Central memory CD8-positive, alpha-beta T cell (primary cell): Measurements from ENCODE around the gene KHDC1L.
"Not testable (repeated sequence)": the region's sequence is repeated elsewhere in the genome, so short reads cannot be mapped to it uniquely, and the experiment has no call there.

ENCODE experiments used
- ATAC-seq: fragments of 150-1000 bp; cut with Tn5 transposase; replicated peaks from 2 replicates; pipeline ENCODE4 v1.10.0; 2022; ENCODE audit warnings: mild to moderate bottlenecking, moderate FRiP score, moderate number of reproducible peaks; ENCODE audit not compliant: poor library complexity, severe bottlenecking; ENCODE audit errors: extremely low read depth
- DNase-seq, 2 donors: peaks; one replicate each; pipeline ENCODE4 v3.0.0; 2021; ENCODE audit warnings: low spot score in 2 of 2
- H3K27ac Mint-ChIP-seq: one replicate; pipeline ENCODE4 v1.8.0; 2022; ENCODE audit warnings: low read depth, mild to moderate bottlenecking, moderate library complexity, mixed read lengths
- H3K27me3 Mint-ChIP-seq: one replicate; pipeline ENCODE4 v1.8.0; 2022; ENCODE audit warnings: mixed read lengths
- H3K36me3 Mint-ChIP-seq: one replicate; pipeline ENCODE4 v1.8.0; 2022; ENCODE audit warnings: mild to moderate bottlenecking, moderate library complexity, mixed read lengths; ENCODE audit not compliant: insufficient read depth
- H3K4me1 Mint-ChIP-seq: one replicate; pipeline ENCODE4 v1.8.0; 2022; ENCODE audit warnings: mixed read lengths
- H3K4me3 Mint-ChIP-seq: one replicate; pipeline ENCODE4 v1.8.0; 2022; ENCODE audit warnings: mild to moderate bottlenecking, moderate library complexity, mixed read lengths
- H3K9me3 Mint-ChIP-seq: one replicate; pipeline ENCODE4 v1.8.0; 2022; ENCODE audit warnings: mixed read lengths

Gene KHDC1L

GRCh38 chr6:73225396-73225795 is at the start of gene KHDC1L:
Gene KHDC1L, minus strand, starts transcription at chr6:73225496. Its CDS starts 88 bp downstream, at chr6:73225408.
- Mint-ChIP-seq H3K27ac (no peak within 1 kb of the TSS), H3K4me3 (no peak within 1 kb of the TSS), H3K4me1 (no peaks in the 10 kb centered on the region), H3K36me3 (no peaks in the 10 kb centered on the region), H3K9me3 (no peaks in the 10 kb centered on the region), H3K27me3 (no peaks in the 10 kb centered on the region)
- no peak for DNase-seq
- ATAC-seq, result no peak

- H3K4me3 Mint-ChIP-seq, ATAC-seq, H3K27ac Mint-ChIP-seq, H3K27me3 Mint-ChIP-seq, H3K9me3 Mint-ChIP-seq, DNase-seq: not testable (repeated sequence)
- peaks cover 18% of the 10 kb centered on the region for H3K36me3 Mint-ChIP-seq
- H3K4me1 Mint-ChIP-seq, result peaks cover 23% of the 10 kb centered on the region
These were observed 44.0 kb upstream of the KHDC1L start for GRCh38 chr6:73269296-73269695.

GRCh38 chr6:73268896-73269295 is 43.6 kb upstream of the KHDC1L start:
- not testable (repeated sequence) for ATAC-seq, H3K27ac Mint-ChIP-seq

GRCh38 chr6:73264446-73264845 is 39.1 kb upstream of the KHDC1L start:
- DNase-seq, result no peak
- no peak overlapping the region for H3K27ac Mint-ChIP-seq
- no peaks in the 10 kb centered on the region for H3K27me3 Mint-ChIP-seq
- H3K9me3 Mint-ChIP-seq, result no peaks in the 10 kb centered on the region
- H3K4me1 Mint-ChIP-seq, result peaks cover 40% of the 10 kb centered on the region
- H3K36me3 Mint-ChIP-seq, result peaks cover 2% of the 10 kb centered on the region
- H3K4me3 Mint-ChIP-seq, result peak overlapping the region; percentile 76
- no peak for ATAC-seq

More at GRCh38 chr6:73268896-73269295, 43.6 kb upstream of the KHDC1L start:
- peaks cover 27% of the 10 kb centered on the region for H3K4me1 Mint-ChIP-seq
- H3K27me3 Mint-ChIP-seq, DNase-seq, H3K9me3 Mint-ChIP-seq, H3K4me3 Mint-ChIP-seq: not testable (repeated sequence)
- H3K36me3 Mint-ChIP-seq, result peaks cover 17% of the 10 kb centered on the region

- H3K36me3 Mint-ChIP-seq, result no peaks in the 10 kb centered on the region
- no peak for DNase-seq
- ATAC-seq, result no peak
- H3K4me3 Mint-ChIP-seq, result peak overlapping the region; percentile 76
- H3K9me3 Mint-ChIP-seq, result no peaks in the 10 kb centered on the region
- H3K27ac Mint-ChIP-seq, result no peak overlapping the region
- H3K4me1 Mint-ChIP-seq, result peaks cover 40% of the 10 kb centered on the region
- H3K27me3 Mint-ChIP-seq, result no peaks in the 10 kb centered on the region
These were observed 38.2 kb upstream of the KHDC1L start for GRCh38 chr6:73263570-73263909.

GRCh38 chr6:73262671-73263569 is 37.6 kb upstream of the KHDC1L start, which contains the start of gene KHDC1:
Gene KHDC1, minus strand, starts transcription at chr6:73263196. Its CDS starts 20,679 bp downstream, at chr6:73242517.
- no peaks in the 10 kb centered on the region for H3K9me3 Mint-ChIP-seq
- DNase-seq (peak; percentile 32 to 39), ATAC-seq (peak; percentile 86)
- H3K36me3 Mint-ChIP-seq, result no peaks in the 10 kb centered on the region
- H3K27ac Mint-ChIP-seq, result peak within 1 kb of the TSS; percentile 94
- peaks cover 40% of the 10 kb centered on the region for H3K4me1 Mint-ChIP-seq
- peak within 1 kb of the TSS; percentile 76 for H3K4me3 Mint-ChIP-seq
- H3K27me3 Mint-ChIP-seq, result no peaks in the 10 kb centered on the region

GRCh38 chr6:73258721-73259120 is 33.4 kb upstream of the KHDC1L start:
- peaks cover 11% of the 10 kb centered on the region for H3K4me1 Mint-ChIP-seq
- ATAC-seq, result no peak
- H3K36me3 Mint-ChIP-seq, result no peaks in the 10 kb centered on the region
- no peaks in the 10 kb centered on the region for H3K9me3 Mint-ChIP-seq
- no peaks in the 10 kb centered on the region for H3K27me3 Mint-ChIP-seq
- no peak overlapping the region for H3K4me3 Mint-ChIP-seq
- DNase-seq, result no peak
- H3K27ac Mint-ChIP-seq, result no peak overlapping the region

- not testable (repeated sequence) for H3K4me3 Mint-ChIP-seq, H3K4me1 Mint-ChIP-seq, ATAC-seq, H3K9me3 Mint-ChIP-seq, H3K27me3 Mint-ChIP-seq, H3K27ac Mint-ChIP-seq, H3K36me3 Mint-ChIP-seq, DNase-seq
These were observed 29.0 kb upstream of the KHDC1L start for GRCh38 chr6:73254323-73254722.

- Mint-ChIP-seq H3K36me3 (no peaks in the 10 kb centered on the region), H3K4me3 (no peak overlapping the region), H3K27me3 (no peaks in the 10 kb centered on the region), H3K27ac (no peak overlapping the region), H3K4me1 (no peaks in the 10 kb centered on the region), H3K9me3 (no peaks in the 10 kb centered on the region)
- no peak for DNase-seq
- no peak for ATAC-seq
These were observed 27.4 kb upstream of the KHDC1L start for GRCh38 chr6:73252703-73253102.

GRCh38 chr6:73250016-73250415 is 24.7 kb upstream of the KHDC1L start:
- no peak overlapping the region for H3K4me3 Mint-ChIP-seq
- no peak overlapping the region for H3K27ac Mint-ChIP-seq
- peaks cover 7% of the 10 kb centered on the region for H3K27me3 Mint-ChIP-seq
- ATAC-seq (no peak), DNase-seq (no peak)
- no peaks in the 10 kb centered on the region for H3K36me3 Mint-ChIP-seq
- H3K9me3 Mint-ChIP-seq, result no peaks in the 10 kb centered on the region
- H3K4me1 Mint-ChIP-seq, result no peaks in the 10 kb centered on the region

GRCh38 chr6:73248192-73248903 is 23.1 kb upstream of the KHDC1L start:
- Mint-ChIP-seq H3K36me3 (no peaks in the 10 kb centered on the region), H3K4me1 (no peaks in the 10 kb centered on the region), H3K4me3 (no peak overlapping the region), H3K27ac (no peak overlapping the region), H3K27me3 (peaks cover 15% of the 10 kb centered on the region), H3K9me3 (no peaks in the 10 kb centered on the region)
- ATAC-seq (no peak), DNase-seq (no peak)

GRCh38 chr6:73242001-73242400 is 16.7 kb upstream of the KHDC1L start:
- peaks cover 2% of the 10 kb centered on the region for H3K36me3 Mint-ChIP-seq
- ATAC-seq, result no peak
- peaks cover 15% of the 10 kb centered on the region for H3K27me3 Mint-ChIP-seq
- H3K27ac Mint-ChIP-seq, result no peak overlapping the region
- no peak for DNase-seq
- H3K9me3 Mint-ChIP-seq, result no peaks in the 10 kb centered on the region
- no peak overlapping the region for H3K4me3 Mint-ChIP-seq
- no peaks in the 10 kb centered on the region for H3K4me1 Mint-ChIP-seq

GRCh38 chr6:73240730-73241129 is 15.4 kb upstream of the KHDC1L start:
- ATAC-seq, result no peak
- Mint-ChIP-seq H3K4me1 (no peaks in the 10 kb centered on the region), H3K27me3 (peaks cover 15% of the 10 kb centered on the region), H3K36me3 (peaks cover 2% of the 10 kb centered on the region), H3K27ac (no peak overlapping the region), H3K4me3 (no peak overlapping the region), H3K9me3 (no peaks in the 10 kb centered on the region)
- no peak for DNase-seq
